ENCODE measurements around the gene WARS2. TPM values are rescaled to one million over a fixed set of nuclear protein-coding genes. Genes with fewer than 3 reads are reported as not detected.

The WARS2 gene
- total RNA-seq, 1 experiment from 2014 or later: 13.3 TPM

GRCh38 chr1:119133987-119134386, 6.5 kb downstream of the WARS2 start:
- no TSS peak for BruUV-seq (replicated peaks)
- ChIA-PET POLR2A (ENCODE audit: low non-redundant PET) (no interaction called here), CTCF (no interaction called here)
- DNase-seq (ENCODE audit: low spot score): no peak
- H3K27me3 ChIP-seq (replicated peaks; ENCODE audit: insufficient read depth, low read depth, low read length, poor library complexity): no peaks in the 10 kb centered on the region
- peaks cover 3% of the 10 kb centered on the region for H3K4me1 ChIP-seq (ENCODE audit: insufficient read depth, low read length, poor library complexity, severe bottlenecking)
- no peaks in the 10 kb centered on the region for H3K36me3 ChIP-seq (ENCODE audit: insufficient read depth, low read length, poor library complexity, severe bottlenecking)
- TF ChIP-seq EZH2 (IDR thresholded peaks at IDR 0.05; ENCODE audit: borderline replicate concordance, low read depth, low read length, poor library complexity, severe bottlenecking) (no peak), CTCF (conservative IDR thresholded peaks at IDR 0.05; ENCODE audit: low read depth, low read length) (no peak)
- H3K4me3 ChIP-seq (ENCODE audit: low read depth, low read length, poor library complexity, severe bottlenecking): no peak overlapping the region
- H3K27ac ChIP-seq (ENCODE audit: low read depth, low read length, poor library complexity, severe bottlenecking): no peak overlapping the region
- intact Hi-C loops (cut with micrococcal nuclease; ENCODE audit: unreplicated experiment): no loop called here
- H3K9me3 ChIP-seq (ENCODE audit: low read depth, low read length, poor library complexity, severe bottlenecking): no peaks in the 10 kb centered on the region

GRCh38 chr1:119132179-119132578, 8.3 kb downstream of the WARS2 start:
- no peak for TF ChIP-seq CTCF (conservative IDR thresholded peaks at IDR 0.05; ENCODE audit: low read depth, low read length)
- TF ChIP-seq EZH2 (IDR thresholded peaks at IDR 0.05; ENCODE audit: borderline replicate concordance, low read depth, low read length, poor library complexity, severe bottlenecking): no peak
- H3K4me1 ChIP-seq (ENCODE audit: insufficient read depth, low read length, poor library complexity, severe bottlenecking): no peaks in the 10 kb centered on the region
- no peaks in the 10 kb centered on the region for H3K9me3 ChIP-seq (ENCODE audit: low read depth, low read length, poor library complexity, severe bottlenecking)
- H3K27me3 ChIP-seq (replicated peaks; ENCODE audit: insufficient read depth, low read depth, low read length, poor library complexity): no peaks in the 10 kb centered on the region
- no peak overlapping the region for H3K27ac ChIP-seq (ENCODE audit: low read depth, low read length, poor library complexity, severe bottlenecking)
- BruUV-seq (replicated peaks): no TSS peak
- POLR2A ChIA-PET (ENCODE audit: low non-redundant PET): no interaction called here
- intact Hi-C loops (cut with micrococcal nuclease; ENCODE audit: unreplicated experiment): no loop called here
- CTCF ChIA-PET: no interaction called here
- H3K4me3 ChIP-seq (ENCODE audit: low read depth, low read length, poor library complexity, severe bottlenecking): no peak overlapping the region
- no peaks in the 10 kb centered on the region for H3K36me3 ChIP-seq (ENCODE audit: insufficient read depth, low read length, poor library complexity, severe bottlenecking)
- DNase-seq (ENCODE audit: low spot score): no peak

- intact Hi-C loops (cut with micrococcal nuclease; ENCODE audit: unreplicated experiment): no loop called here
- DNase-seq (ENCODE audit: low spot score): no peak
- H3K4me1 ChIP-seq (ENCODE audit: insufficient read depth, low read length, poor library complexity, severe bottlenecking): no peaks in the 10 kb centered on the region
- TF ChIP-seq EZH2 (IDR thresholded peaks at IDR 0.05; ENCODE audit: borderline replicate concordance, low read depth, low read length, poor library complexity, severe bottlenecking): no peak
- TF ChIP-seq CTCF (conservative IDR thresholded peaks at IDR 0.05; ENCODE audit: low read depth, low read length): no peak
- no peaks in the 10 kb centered on the region for H3K27me3 ChIP-seq (replicated peaks; ENCODE audit: insufficient read depth, low read depth, low read length, poor library complexity)
- H3K4me3 ChIP-seq (ENCODE audit: low read depth, low read length, poor library complexity, severe bottlenecking): no peak overlapping the region
- POLR2A ChIA-PET (ENCODE audit: low non-redundant PET): no interaction called here
- no peaks in the 10 kb centered on the region for H3K36me3 ChIP-seq (ENCODE audit: insufficient read depth, low read length, poor library complexity, severe bottlenecking)
- BruUV-seq (replicated peaks): no TSS peak
- peaks cover 2% of the 10 kb centered on the region for H3K9me3 ChIP-seq (ENCODE audit: low read depth, low read length, poor library complexity, severe bottlenecking)
- H3K27ac ChIP-seq (ENCODE audit: low read depth, low read length, poor library complexity, severe bottlenecking): no peak overlapping the region
- CTCF ChIA-PET: no interaction called here
These were observed 14.6 kb downstream of the WARS2 start for GRCh38 chr1:119125874-119126273.
